C4-2B (cell line): ENCODE measurements around the gene KIAA1549.

Experiments
- H3K27ac ChIP-seq: fragments of 450-650 bp; 2 replicates; pipeline ENCODE4 v1.5.1; 2017
- ZFX ChIP-seq: fragments of 450-650 bp; IDR thresholded peaks from 2 replicates; pipeline ENCODE4 v1.6.1; 2017
- TF ChIP-seq, protein P1 (sequence below): fragments of 450-650 bp; conservative IDR thresholded peaks from 2 replicates; pipeline ENCODE4 v1.5.1; 2017; ENCODE audit warnings: mild to moderate bottlenecking

KIAA1549 gene

GRCh38 chr7:138842111-138842510 is 139.1 kb downstream of the KIAA1549 start:
- H3K27ac ChIP-seq, result no peak overlapping the region
- TF ChIP-seq, protein P1, sequence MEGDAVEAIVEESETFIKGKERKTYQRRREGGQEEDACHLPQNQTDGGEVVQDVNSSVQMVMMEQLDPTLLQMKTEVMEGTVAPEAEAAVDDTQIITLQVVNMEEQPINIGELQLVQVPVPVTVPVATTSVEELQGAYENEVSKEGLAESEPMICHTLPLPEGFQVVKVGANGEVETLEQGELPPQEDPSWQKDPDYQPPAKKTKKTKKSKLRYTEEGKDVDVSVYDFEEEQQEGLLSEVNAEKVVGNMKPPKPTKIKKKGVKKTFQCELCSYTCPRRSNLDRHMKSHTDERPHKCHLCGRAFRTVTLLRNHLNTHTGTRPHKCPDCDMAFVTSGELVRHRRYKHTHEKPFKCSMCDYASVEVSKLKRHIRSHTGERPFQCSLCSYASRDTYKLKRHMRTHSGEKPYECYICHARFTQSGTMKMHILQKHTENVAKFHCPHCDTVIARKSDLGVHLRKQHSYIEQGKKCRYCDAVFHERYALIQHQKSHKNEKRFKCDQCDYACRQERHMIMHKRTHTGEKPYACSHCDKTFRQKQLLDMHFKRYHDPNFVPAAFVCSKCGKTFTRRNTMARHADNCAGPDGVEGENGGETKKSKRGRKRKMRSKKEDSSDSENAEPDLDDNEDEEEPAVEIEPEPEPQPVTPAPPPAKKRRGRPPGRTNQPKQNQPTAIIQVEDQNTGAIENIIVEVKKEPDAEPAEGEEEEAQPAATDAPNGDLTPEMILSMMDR, result no peak
- TF ChIP-seq ZFX, result no peak

- TF ChIP-seq, protein P1, result no peak
- no peak for TF ChIP-seq ZFX
- no peak overlapping the region for H3K27ac ChIP-seq
These were observed 143.0 kb downstream of the KIAA1549 start for GRCh38 chr7:138838166-138838565.

DNA sequence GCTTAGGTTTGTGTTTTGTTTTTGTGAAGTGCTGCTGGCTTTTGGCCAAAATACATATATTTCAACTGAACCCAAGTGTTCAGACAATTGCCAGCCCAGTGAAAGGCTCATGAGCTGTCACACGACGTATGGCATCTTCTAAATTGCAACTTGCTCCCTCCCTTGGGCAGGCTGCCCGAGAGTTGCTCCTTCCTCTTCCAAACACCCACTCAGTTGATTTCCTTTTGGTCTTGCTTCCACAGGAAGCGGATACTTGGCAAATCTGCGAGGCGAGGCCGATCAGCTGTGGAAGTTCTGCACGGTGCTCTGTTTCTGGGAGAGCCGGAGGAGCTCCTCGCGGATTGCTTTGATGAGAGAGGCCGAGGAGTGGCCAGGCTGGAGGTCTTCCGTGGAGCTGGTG is 143.6 kb downstream of the KIAA1549 start:
- no peak for TF ChIP-seq ZFX
- TF ChIP-seq, protein P1, result no peak
- H3K27ac ChIP-seq, result no peak overlapping the region

GRCh38 chr7:138835087-138835486 is 146.1 kb downstream of the KIAA1549 start:
- no peak overlapping the region for H3K27ac ChIP-seq
- TF ChIP-seq, protein P1, result no peak
- no peak for TF ChIP-seq ZFX

- no peak for TF ChIP-seq ZFX
- TF ChIP-seq, protein P1, result no peak
- no peak overlapping the region for H3K27ac ChIP-seq
These were observed 146.6 kb downstream of the KIAA1549 start for GRCh38 chr7:138834583-138834982.

DNA sequence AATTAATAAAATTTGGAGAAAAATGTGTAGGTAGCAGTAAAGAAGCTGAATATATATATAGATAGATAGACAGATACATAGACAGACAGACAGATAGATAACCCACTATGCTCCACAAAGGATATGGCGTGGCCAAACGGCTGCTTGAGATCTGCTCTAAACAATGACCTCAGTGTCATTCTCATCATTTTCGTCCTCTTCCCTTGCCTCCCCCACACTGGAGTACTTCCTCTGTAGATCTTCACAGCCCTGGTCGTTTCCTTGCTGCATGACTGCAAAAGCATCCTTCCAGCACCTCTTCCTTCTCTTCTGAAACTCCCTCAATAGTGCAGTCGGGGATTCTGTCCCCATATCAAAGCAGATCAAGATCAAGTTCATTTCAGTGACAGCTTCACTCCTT is 147.6 kb downstream of the KIAA1549 start:
- TF ChIP-seq, protein P1, result no peak
- TF ChIP-seq ZFX, result no peak
- H3K27ac ChIP-seq, result no peak overlapping the region

GRCh38 chr7:138832966-138833365 is 148.2 kb downstream of the KIAA1549 start:
- H3K27ac ChIP-seq, result no peak overlapping the region
- TF ChIP-seq, protein P1, result no peak
- TF ChIP-seq ZFX, result no peak
